Dermis blood vessel endothelial cell (primary cell): ENCODE results near the gene ZNF627. TPM values are rescaled to one million over a fixed set of nuclear protein-coding genes. Genes with fewer than 3 reads are reported as not detected.
"Not testable (repeated sequence)": the region's sequence is repeated elsewhere in the genome, so short reads cannot be mapped to it uniquely, and the experiment has no call there.

Source experiments
- DNase-seq: peaks from one replicate; pipeline ENCODE4 v3.0.0; 2010
- total RNA-seq: library from RNA; depleted of rRNA; stranded (reverse); fragments of >200 nt; gene quantifications from 2 replicates; pipeline ENCODE4 v1.2.3, GENCODE V29; 2014

ZNF627 gene
- total RNA-seq, 1 donor from 2014 or later, result 28.9 TPM

GRCh38 chr19:11633223-11633622, 35.9 kb downstream of the ZNF627 start:
- no peak for DNase-seq

DNA sequence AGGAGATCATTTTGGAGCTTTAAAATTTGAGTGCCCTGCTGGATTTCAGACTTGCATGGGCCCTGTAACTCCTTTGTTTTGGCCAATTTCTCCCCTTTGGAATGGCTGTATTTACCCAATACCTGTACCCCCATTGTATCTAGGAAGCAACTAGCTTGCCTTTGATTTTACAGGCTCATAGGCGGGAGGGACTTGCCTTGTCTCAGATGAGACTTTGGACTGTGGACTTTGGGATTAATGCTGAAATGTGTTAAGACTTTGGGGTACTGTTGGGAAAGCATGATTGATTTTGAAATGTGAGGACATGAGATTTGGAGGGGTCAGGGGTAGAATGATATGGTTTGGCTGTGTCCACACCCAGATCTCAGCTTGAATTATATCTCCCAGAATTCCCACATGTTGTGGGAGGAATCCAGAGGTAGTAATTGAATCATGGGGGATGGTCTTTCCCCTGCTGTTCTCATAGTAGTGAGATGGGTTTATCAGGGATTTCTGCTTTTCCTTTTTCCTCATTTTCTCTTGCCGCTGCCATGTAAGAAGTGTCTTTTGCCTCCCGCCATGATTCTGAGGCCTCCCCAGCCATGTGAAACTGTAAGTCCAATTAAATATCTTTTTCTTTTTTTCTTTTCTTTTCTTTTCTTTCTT, 36.9 kb downstream of the ZNF627 start:
- DNase-seq, result not testable (repeated sequence)

DNA sequence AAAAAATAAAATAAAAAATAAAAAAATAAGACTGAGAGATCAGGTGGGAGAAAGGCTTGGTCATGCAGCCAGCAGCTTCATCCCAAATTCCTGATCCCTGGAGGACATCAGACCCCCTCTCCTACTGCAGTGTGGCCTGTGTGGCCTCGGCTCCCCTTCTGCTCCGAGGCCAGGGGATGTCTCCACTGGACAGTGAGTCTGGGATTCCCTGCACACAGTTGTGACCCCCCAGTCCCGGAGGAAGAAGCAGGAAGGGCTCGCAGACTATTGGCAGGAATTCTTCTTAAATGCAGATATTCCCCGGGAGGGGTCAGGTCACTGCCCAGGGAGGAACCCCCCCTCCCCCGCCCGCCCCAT, 41.9 kb downstream of the ZNF627 start:
- DNase-seq, result no peak

GRCh38 chr19:11639602-11640471, 42.6 kb downstream of the ZNF627 start:
- DNase-seq, result peak; percentile 94

GRCh38 chr19:11641244-11641643, 44.0 kb downstream of the ZNF627 start:
- DNase-seq, result no peak

GRCh38 chr19:11642902-11643301, 45.6 kb downstream of the ZNF627 start:
- no peak for DNase-seq

- DNase-seq, result no peak
These were observed 52.7 kb downstream of the ZNF627 start for GRCh38 chr19:11649941-11650340.

GRCh38 chr19:11651062-11651461, 53.8 kb downstream of the ZNF627 start:
- no peak for DNase-seq

- DNase-seq, result no peak
These were observed 54.8 kb downstream of the ZNF627 start for GRCh38 chr19:11652056-11652455.

DNA sequence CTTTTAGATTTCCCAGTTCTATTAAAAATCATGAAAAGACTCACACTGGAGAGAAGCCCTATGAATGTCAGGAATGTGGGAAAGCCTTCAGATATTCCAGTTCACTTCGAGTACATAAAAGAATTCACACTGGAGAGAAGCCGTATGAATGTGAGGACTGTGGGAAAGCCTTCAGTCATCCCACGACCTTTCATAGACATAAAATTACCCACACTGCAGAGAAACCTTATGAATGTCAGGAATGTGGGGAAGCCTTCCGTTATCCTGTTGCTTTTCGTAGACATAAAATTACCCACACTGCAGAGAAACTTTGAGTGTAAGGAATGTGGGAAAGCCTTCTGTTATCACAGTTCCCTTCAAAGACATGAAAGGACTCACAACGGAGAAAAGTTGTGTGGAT, 55.2 kb downstream of the ZNF627 start:
- DNase-seq, result no peak

GRCh38 chr19:11656535-11656934, 59.3 kb downstream of the ZNF627 start:
- DNase-seq, result no peak

DNA sequence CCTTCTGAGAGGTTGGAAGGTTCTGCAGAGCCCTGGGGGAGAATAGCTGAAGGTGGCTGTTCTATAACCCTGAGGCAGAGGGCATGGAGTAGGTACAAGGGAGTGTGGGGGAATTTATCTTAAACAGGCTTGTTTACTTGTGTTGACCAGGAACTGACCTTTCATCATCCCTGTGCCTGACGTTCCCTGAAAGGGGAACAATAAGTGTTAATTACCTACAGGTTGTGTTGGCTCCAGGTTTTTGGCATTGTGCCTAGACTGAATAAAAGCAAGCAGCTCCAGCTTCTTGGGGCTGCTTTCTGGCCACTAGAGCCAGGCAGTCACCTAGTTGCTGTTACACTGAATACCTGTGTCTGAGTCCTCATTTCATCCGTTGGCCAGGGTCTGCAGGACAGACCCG, 60.0 kb downstream of the ZNF627 start:
- peak; percentile 27 for DNase-seq

DNA sequence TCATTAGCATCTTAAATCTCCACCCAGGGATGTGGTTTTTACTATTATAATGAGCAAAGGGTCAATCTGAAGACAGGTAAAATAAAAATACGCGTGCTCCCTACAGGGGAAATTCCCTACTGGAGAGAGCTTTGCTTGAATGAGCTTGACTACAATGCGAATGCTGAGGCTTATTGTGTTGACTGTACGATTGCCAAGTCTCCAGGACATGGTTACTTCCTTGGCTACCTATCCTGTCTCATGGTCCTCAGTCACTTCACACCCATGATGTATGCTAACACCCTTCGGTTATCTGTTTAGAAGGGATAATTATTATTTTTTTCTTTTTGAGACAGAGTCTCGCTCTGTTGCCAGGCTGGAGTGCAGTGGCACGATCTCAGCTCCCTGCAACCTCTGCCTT, 61.7 kb downstream of the ZNF627 start:
- no peak for DNase-seq

GRCh38 chr19:11659612-11660011, 62.3 kb downstream of the ZNF627 start:
- DNase-seq, result peak; percentile 10

- peak; percentile 7 for DNase-seq
These were observed 65.0 kb downstream of the ZNF627 start for GRCh38 chr19:11662278-11662677.

DNA sequence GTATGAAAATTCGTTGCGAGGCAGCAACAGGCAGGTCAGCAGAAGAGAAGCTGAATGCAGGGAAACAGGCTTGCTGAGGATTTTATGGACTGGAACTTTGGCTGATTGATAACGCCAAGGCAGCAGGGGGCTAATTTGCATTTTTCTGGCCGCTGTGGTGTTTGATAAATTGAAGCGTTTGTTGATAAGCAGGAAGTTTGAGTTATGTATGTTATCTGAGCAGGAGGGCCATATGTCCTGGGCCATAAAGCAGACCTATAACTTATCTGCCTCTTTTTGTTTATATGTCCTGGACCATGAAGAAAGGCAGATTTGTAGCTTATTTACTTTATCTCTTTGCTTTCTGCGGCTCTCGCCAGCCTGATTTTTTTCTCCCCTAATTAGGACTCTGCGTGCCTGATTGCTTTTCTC, 65.9 kb downstream of the ZNF627 start:
- no peak for DNase-seq

Other genes with a start within 250 kb of the ZNF627 start
- 8.7 and 14.1 TPM in 2 replicates for gene PLPPR2, start 242.1 kb upstream of the ZNF627 start, total RNA-seq
- 0.79 and 0.85 TPM in 2 replicates for gene SWSAP1, start 222.8 kb upstream of the ZNF627 start, total RNA-seq
- 6.0 and 8.2 TPM in 2 replicates for gene EPOR, start 213.2 kb upstream of the ZNF627 start, total RNA-seq
- 2.1 and 4.3 TPM in 2 replicates for gene RGL3, start 178.2 kb upstream of the ZNF627 start, total RNA-seq
- gene ODAD3, start 162.4 kb upstream of the ZNF627 start, total RNA-seq, result 0.05 TPM in 1 of 2 replicates, not detected in the other
- 117 and 310 TPM in 2 replicates for gene PRKCSH, start 161.8 kb upstream of the ZNF627 start, total RNA-seq
- gene ELAVL3, start 116.4 kb upstream of the ZNF627 start, total RNA-seq, result not detected in 2 replicates
- 5.1 and 12.4 TPM in 2 replicates for gene ZNF653, start 91.6 kb upstream of the ZNF627 start, total RNA-seq
- 36.8 and 37.6 TPM in 2 replicates for gene ECSIT, start 68.3 kb upstream of the ZNF627 start, total RNA-seq
- 0.19 and 1.2 TPM in 2 replicates for gene CNN1, start 58.6 kb upstream of the ZNF627 start, total RNA-seq
- 16.9 and 24.5 TPM in 2 replicates for gene ELOF1, start 38.3 kb upstream of the ZNF627 start, total RNA-seq
- gene ACP5, start 19.8 kb upstream of the ZNF627 start, total RNA-seq, result 0.37 and 8.8 TPM in 2 replicates
- gene ZNF823, start 141.5 kb downstream of the ZNF627 start, total RNA-seq, result 11.7 and 15.1 TPM in 2 replicates
- 8.0 and 10.4 TPM in 2 replicates for gene ZNF441, start 169.5 kb downstream of the ZNF627 start, total RNA-seq
- 1.5 and 1.6 TPM in 2 replicates for gene ZNF491, start 201.0 kb downstream of the ZNF627 start, total RNA-seq
- gene ZNF440, start 216.8 kb downstream of the ZNF627 start, total RNA-seq, result 9.0 and 12.4 TPM in 2 replicates